GM12878 (cell line): ENCODE measurements around the gene U2AF2. TPM values are rescaled to one million over a fixed set of nuclear protein-coding genes. Genes with fewer than 3 reads are reported as not detected.

Experiments used
- ATAC-seq: fragments of 200-7000 bp; cut with Tn5 transposase; 3 replicates; pipeline ENCODE4 v1.9.1; 2020; ENCODE audit warnings: mild to moderate bottlenecking, moderate library complexity
- BruUV-seq: library from RNA; stranded (reverse); fragments of 400-500 nt; replicated peaks from 2 replicates; lab custom pipeline; 2021; lab: Mats Ljungman, UMichigan
- CTCF ChIA-PET: fragments of 300-600 bp; sonication (Branson Sonifier 250); formaldehyde crosslinking; extraction: SDS; loops from one replicate; lab custom pipeline; 2021; ENCODE audit warnings: inconsistent platforms; lab: Yijun Ruan, JAX
- POLR2A ChIA-PET: fragments of 350-600 bp; formaldehyde crosslinking; extraction: SDS; loops from one replicate; lab custom pipeline; 2021; ENCODE audit warnings: inconsistent platforms; lab: Charles Lee
- RAD21 ChIA-PET: fragments of 300-600 bp; sonication (Branson Sonifier 250); formaldehyde crosslinking; loops from one replicate; lab custom pipeline; 2023; ENCODE audit warnings: antibody characterized with exemption; ENCODE audit not compliant: unreplicated experiment; lab: Charles Lee
- SMC1A ChIA-PET: fragments of 300-600 bp; sonication (Branson Sonifier 250); formaldehyde crosslinking; loops from one replicate; lab custom pipeline; 2023; ENCODE audit not compliant: unreplicated experiment, uncharacterized antibody; lab: Charles Lee
- DNase-seq: peaks from one replicate; pipeline ENCODE4 v3.0.0-alpha.2; 2011; ENCODE audit warnings: low read depth, low spot score
- FAIRE-seq: peaks from 3 replicates; lab custom pipeline; 2011; peaks lifted over from hg19 to GRCh38; lab: Jason Lieb, UNC
- H2AFZ ChIP-seq: 2 replicates; pipeline ENCODE4 v1.6.0; 2011; ENCODE audit warnings: low read depth, low read length, control low read depth; ENCODE audit not compliant: control insufficient read depth
- H3K27ac ChIP-seq: 2 replicates; pipeline ENCODE4 v1.5.1; 2011; ENCODE audit warnings: control low read depth; ENCODE audit not compliant: control insufficient read depth, insufficient read depth
- H3K27me3 ChIP-seq, 2 experiments: replicated peaks in 1 of 2; 2 replicates each; pipeline versions ENCODE4 v1.6.0 to v1.6.1; 2011; ENCODE audit warnings: low read length in 1 of 2; ENCODE audit not compliant: control insufficient read depth in 2 of 2, insufficient read depth in 2 of 2
- H3K36me3 ChIP-seq, 2 experiments: 2 replicates each; pipeline ENCODE4 v1.5.1; 2011; ENCODE audit warnings: low read length in 1 of 2; ENCODE audit not compliant: control insufficient read depth in 2 of 2, insufficient read depth in 2 of 2
- H3K4me1 ChIP-seq: 2 replicates; pipeline ENCODE4 v1.6.1; 2011; ENCODE audit warnings: mild to moderate bottlenecking, low read length, moderate library complexity, mixed read lengths; ENCODE audit not compliant: control insufficient read depth, insufficient read depth
- H3K4me2 ChIP-seq: 2 replicates; pipeline ENCODE4 v1.6.0; 2011; ENCODE audit warnings: control low read depth; ENCODE audit not compliant: control insufficient read depth, insufficient read depth
- H3K4me3 ChIP-seq: fragments of 200-600 bp; sonication (generic); 2 replicates; pipeline ENCODE4 v1.5.1; 2016
- H3K79me2 ChIP-seq: 2 replicates; pipeline ENCODE4 v1.6.0; 2011; ENCODE audit warnings: low read length; ENCODE audit not compliant: control insufficient read depth, insufficient read depth
- H3K9ac ChIP-seq: 2 replicates; pipeline ENCODE4 v1.8.0; 2011; ENCODE audit warnings: low read length, control low read depth, mixed read lengths; ENCODE audit not compliant: control insufficient read depth, insufficient read depth
- H3K9me3 ChIP-seq: replicated peaks from 3 replicates; pipeline ENCODE4 v1.5.1; 2011; ENCODE audit warnings: mild to moderate bottlenecking, low read length; ENCODE audit not compliant: control insufficient read depth, insufficient read depth
- H4K20me1 ChIP-seq: 2 replicates; pipeline ENCODE4 v1.6.0; 2011; ENCODE audit not compliant: control insufficient read depth, insufficient read depth
- PKNOX1 ChIP-seq: fragments of 450-650 bp; IDR thresholded peaks from 2 replicates; pipeline ENCODE4 v1.6.1; 2016; ENCODE audit warnings: mild to moderate bottlenecking
- RELB ChIP-seq: fragments of 450-650 bp; IDR thresholded peaks from 2 replicates; pipeline ENCODE4 v1.6.1; 2017; ENCODE audit warnings: low read depth, mild to moderate bottlenecking, moderate library complexity
- RUNX3 ChIP-seq: IDR thresholded peaks from 2 replicates; pipeline ENCODE4 v1.6.1; 2012; ENCODE audit warnings: low read length, inconsistent platforms
- ZBTB11 ChIP-seq: fragments of 450-650 bp; formaldehyde crosslinking; IDR thresholded peaks from 2 replicates; pipeline ENCODE4 v1.5.0; 2022; ENCODE audit warnings: mild to moderate bottlenecking, missing genetic modification characterization
- ZNF24 ChIP-seq: fragments of 450-650 bp; IDR thresholded peaks from 2 replicates; pipeline ENCODE4 v1.6.1; 2017; ENCODE audit warnings: antibody characterized with exemption, mild to moderate bottlenecking
- ZNF274 ChIP-seq: IDR thresholded peaks from one replicate; pipeline ENCODE4 v1.8.0; 2011; ENCODE audit not compliant: insufficient read length, insufficient read depth
- WGBS: methylation state at CpG from one replicate; pipeline ENCODE4 v1.1.6; 2016; ENCODE audit warnings: low lambda C conversion rate; ENCODE audit not compliant: insufficient replicate concordance, insufficient coverage; ENCODE audit errors: missing lambda C conversion rate; 5-methylcytosine and 5-hydroxymethylcytosine counted together
- in situ Hi-C: fragments of 300-500 bp; cut with MboI; formaldehyde crosslinking; loops from 9 replicates; pipeline ENCODE4 v1.14.3; 2018; ENCODE audit warnings: mixed read lengths
- intact Hi-C: fragments of 100-400 bp; cut with micrococcal nuclease; formaldehyde crosslinking; loops from one replicate; pipeline ENCODE4 v1.14.2; 2022; ENCODE audit not compliant: unreplicated experiment
- polyA plus RNA-seq, 11 experiments: library from polyadenylated mRNA; depleted of rRNA in 4 of 11; unstranded in 6 of 11; stranded (reverse) in 5 of 11; fragments of >200 nt; fragmentation: Nextera tagmentation in 4 of 11; fragmentation: Illumina TruSeq in 1 of 11; extraction: Ambion mirVana in 4 of 11; extraction: Trizol in 1 of 11; gene quantifications; 1 replicate in 1 of 11; 2 replicates in 10 of 11; pipeline versions ENCODE4 v1.2.1 to v1.2.3, GENCODE V29; 2011 to 2016; ENCODE audit warnings: inconsistent platforms in 2 of 11, missing spikeins in 2 of 11, low read depth in 1 of 11
- total RNA-seq, 4 experiments: library from RNA; depleted of rRNA in 3 of 4; stranded (reverse); fragments of >200 nt in 3 of 4; fragmentation: Illumina TruSeq in 1 of 4; extraction: Trizol in 1 of 4; gene quantifications; 2 replicates each; pipeline versions ENCODE4 v1.2.1 to v1.2.3, GENCODE V29; 2013 to 2021

The U2AF2 gene
- total and polyA plus RNA-seq, 10 of the 15 experiments (the other 5 are each of a cell fraction or from before 2014, with no cell fraction given), result 3.0 to 338 (median 130) TPM

- no peak for TF ChIP-seq ZBTB11 (CRISPR knock-in tag)
- TF ChIP-seq RUNX3, result no peak; the same call in 1 of the 2 replicates
- no peak for TF ChIP-seq ZNF274
- TF ChIP-seq ZNF24, result no peak
- TF ChIP-seq, all 136 proteins: peak for 19
Measured at GRCh38 chr19:55624109-55625003, 30.5 kb upstream of the U2AF2 start, which contains the start of gene ZNF784 (continued).

GRCh38 chr19:55625004-55625326, 29.9 kb upstream of the U2AF2 start:
- peaks cover 9% of the 10 kb centered on the region; the same call in 1 of the 2 replicates for H3K4me1 ChIP-seq
- no peaks in the 10 kb centered on the region for H4K20me1 ChIP-seq
- 12% methylated on average over 11 of the region's 11 CpGs for WGBS
- in situ Hi-C loops, result loop anchor here (5.0 kb wide), 1 partner anchor 483 kb away; no protein-coding TSS in a partner anchor
- RAD21 ChIA-PET, result interaction anchor here (0.7 to 2.9 kb wide), 8 partner anchors 9 to 286 kb away, joined by 3 to 29 read pairs (median 6); partner anchors contain the start of genes FIZ1, KMT5C, ZNF524 and ZNF865
- SMC1A ChIA-PET, result interaction anchor here (1.0 to 2.0 kb wide), 3 partner anchors 19 to 158 kb away, joined by 3 to 8 read pairs (median 5); partner anchors contain the start of genes U2AF2 and ZNF865
- no peaks in the 10 kb centered on the region for H3K79me2 ChIP-seq
- H2AFZ ChIP-seq, result peak overlapping the region; percentile 84
- DNase-seq, result no peak
- no peak for FAIRE-seq
- no peak for ATAC-seq
- no TSS peak for BruUV-seq
- H3K4me3 ChIP-seq, result peak overlapping the region; percentile 72; the same call in 1 of the 2 replicates
- no peaks in the 10 kb centered on the region for H3K27me3 ChIP-seq
- no peak overlapping the region for H3K9ac ChIP-seq
- intact Hi-C loops, result no loop called here
- no peak for TF ChIP-seq RELB
- TF ChIP-seq PKNOX1, result peak; percentile 63
- CTCF ChIA-PET, result interaction anchor here (0.6 to 7.9 kb wide), 11 partner anchors 9 to 1053 kb away, joined by 3 to 76 read pairs (median 7); partner anchors contain the start of genes FIZ1, U2AF2 and ZNF865
- POLR2A ChIA-PET, result interaction anchor here (0.6 to 2.8 kb wide), 13 partner anchors 8 to 724 kb away, joined by 3 to 21 read pairs (median 4); partner anchors contain the start of genes FIZ1, KMT5C, U2AF2 and UBE2S
- H3K36me3 ChIP-seq, result no peaks in the 10 kb centered on the region
- peak overlapping the region; percentile 94 for H3K4me2 ChIP-seq
- no peaks in the 10 kb centered on the region; the same call in 2 of the 3 replicates for H3K9me3 ChIP-seq
- no peak overlapping the region for H3K27ac ChIP-seq
